ENCODE data around the gene B3GALT5.

GRCh38 chr21:39663742-39664492, 51.2 kb downstream of the B3GALT5 start:
- TF ChIP-seq CTCF (IDR thresholded peaks at IDR 0.05) (no peak), POLR2A (IDR thresholded peaks at IDR 0.05) (no peak)

All from adrenal gland (tissue), 5 donors.